Fibroblast of pulmonary artery (primary cell): ENCODE results near the gene SUPT3H.

Source experiments
- DNase-seq: peaks from one replicate; pipeline ENCODE4 v3.0.0-alpha.2; 2010; ENCODE audit warnings: low read depth
- H3K4me3 ChIP-seq: replicated peaks from 2 replicates; pipeline ENCODE4 v1.5.1; 2011; ENCODE audit warnings: low read depth, mild to moderate bottlenecking, control low read depth, low read length, moderate library complexity
- CTCF ChIP-seq: IDR thresholded peaks from 2 replicates; pipeline ENCODE4 v1.5.1; 2011; ENCODE audit warnings: mild to moderate bottlenecking, control low read depth, low read length, inconsistent platforms; ENCODE audit errors: missing control alignments

The SUPT3H gene

GRCh38 chr6:44850312-44850711, 527.4 kb downstream of the SUPT3H start:
- no peak for TF ChIP-seq CTCF
- H3K4me3 ChIP-seq, result no peak overlapping the region
- DNase-seq, result no peak

GRCh38 chr6:44849806-44850205, 527.9 kb downstream of the SUPT3H start:
- DNase-seq, result no peak
- no peak for TF ChIP-seq CTCF
- no peak overlapping the region for H3K4me3 ChIP-seq

GRCh38 chr6:44843734-44844133, 534.0 kb downstream of the SUPT3H start:
- TF ChIP-seq CTCF, result no peak
- DNase-seq, result no peak
- H3K4me3 ChIP-seq, result no peak overlapping the region

- H3K4me3 ChIP-seq, result no peak overlapping the region
- no peak for TF ChIP-seq CTCF
- DNase-seq, result peak; percentile 20
Measured at GRCh38 chr6:44842616-44843015, 535.1 kb downstream of the SUPT3H start.

- DNase-seq, result no peak
- no peak for TF ChIP-seq CTCF
- no peak overlapping the region for H3K4me3 ChIP-seq
Measured at GRCh38 chr6:44841829-44842228, 535.9 kb downstream of the SUPT3H start.

GRCh38 chr6:44837741-44838140, 540.0 kb downstream of the SUPT3H start:
- no peak overlapping the region for H3K4me3 ChIP-seq
- no peak for TF ChIP-seq CTCF
- DNase-seq, result peak; percentile 32

- TF ChIP-seq CTCF, result no peak
- DNase-seq, result no peak
- no peak overlapping the region for H3K4me3 ChIP-seq
Measured at GRCh38 chr6:44837255-44837654, 540.5 kb downstream of the SUPT3H start.
